Loucy (cell line): ENCODE data around the gene SLC20A1.

Experiments used
- H2AFZ ChIP-seq: fragments of 200-600 bp; sonication (generic); 2 replicates; pipeline ENCODE4 v1.6.0; 2016; ENCODE audit warnings: antibody characterized with exemption, mild to moderate bottlenecking, low read length, moderate library complexity
- H3F3A ChIP-seq: fragments of 200-600 bp; 2 replicates; pipeline ENCODE4 v1.6.0; 2016; ENCODE audit warnings: antibody characterized with exemption, low read depth, mild to moderate bottlenecking
- H3K27me3 ChIP-seq: fragments of 200-600 bp; sonication (generic); 2 replicates; pipeline ENCODE4 v1.6.1; 2014; ENCODE audit warnings: low read length, mild to moderate bottlenecking; ENCODE audit not compliant: insufficient read depth, poor library complexity, severe bottlenecking
- H3K36me3 ChIP-seq: fragments of 200-600 bp; sonication (generic); 2 replicates; pipeline ENCODE4 v1.6.1; 2016; ENCODE audit warnings: low read length; ENCODE audit not compliant: insufficient read depth
- H3K4me1 ChIP-seq: fragments of 200-600 bp; sonication (generic); 2 replicates; pipeline ENCODE4 v1.5.1; 2014; ENCODE audit warnings: low read length, mild to moderate bottlenecking; ENCODE audit not compliant: insufficient read depth, poor library complexity, severe bottlenecking
- H3K4me2 ChIP-seq: fragments of 200-600 bp; sonication (generic); 2 replicates; pipeline ENCODE4 v1.6.0; 2014; ENCODE audit warnings: antibody characterized with exemption, low read length, low read depth, mild to moderate bottlenecking; ENCODE audit not compliant: poor library complexity, severe bottlenecking
- H3K4me3 ChIP-seq: fragments of 200-600 bp; sonication (generic); 2 replicates; pipeline ENCODE4 v1.5.1; 2014; ENCODE audit warnings: low read length, mild to moderate bottlenecking, mixed read lengths; ENCODE audit not compliant: poor library complexity, severe bottlenecking
- H3K79me2 ChIP-seq: fragments of 200-600 bp; sonication (generic); 2 replicates; pipeline ENCODE4 v1.6.1; 2014; ENCODE audit warnings: low read length; ENCODE audit not compliant: insufficient read depth
- H3K9ac ChIP-seq: fragments of 200-600 bp; sonication (generic); 2 replicates; pipeline ENCODE4 v1.6.0; 2014; ENCODE audit warnings: mild to moderate bottlenecking, low read depth, low read length, moderate library complexity; ENCODE audit not compliant: poor library complexity, severe bottlenecking
- H3K9me2 ChIP-seq: fragments of 200-600 bp; sonication (generic); replicated peaks from 2 replicates; pipeline ENCODE4 v1.6.1; 2016; ENCODE audit warnings: low read depth, low read length, mixed read lengths
- H3K9me3 ChIP-seq: fragments of 200-600 bp; sonication (generic); 2 replicates; pipeline ENCODE4 v1.6.1; 2014; ENCODE audit warnings: mild to moderate bottlenecking, antibody characterized with exemption, low read length, low read depth; ENCODE audit not compliant: insufficient read depth
- H4K20me1 ChIP-seq: fragments of 200-600 bp; sonication (generic); 2 replicates; pipeline ENCODE4 v1.6.0; 2014; ENCODE audit warnings: antibody characterized with exemption, low read length, mild to moderate bottlenecking; ENCODE audit not compliant: insufficient read depth, poor library complexity, severe bottlenecking
- EZH2phosphoT487 ChIP-seq: fragments of 200-600 bp; IDR thresholded peaks from 2 replicates; pipeline ENCODE4 v1.6.1; 2018; ENCODE audit warnings: antibody characterized with exemption, mild to moderate bottlenecking, moderate library complexity, borderline replicate concordance
- TF ChIP-seq, protein P1 (sequence below): fragments of 200-600 bp; sonication (generic); conservative IDR thresholded peaks from 2 replicates; pipeline ENCODE4 v1.5.1; 2014; ENCODE audit warnings: mild to moderate bottlenecking, antibody characterized with exemption, low read length

The SLC20A1 gene

DNA sequence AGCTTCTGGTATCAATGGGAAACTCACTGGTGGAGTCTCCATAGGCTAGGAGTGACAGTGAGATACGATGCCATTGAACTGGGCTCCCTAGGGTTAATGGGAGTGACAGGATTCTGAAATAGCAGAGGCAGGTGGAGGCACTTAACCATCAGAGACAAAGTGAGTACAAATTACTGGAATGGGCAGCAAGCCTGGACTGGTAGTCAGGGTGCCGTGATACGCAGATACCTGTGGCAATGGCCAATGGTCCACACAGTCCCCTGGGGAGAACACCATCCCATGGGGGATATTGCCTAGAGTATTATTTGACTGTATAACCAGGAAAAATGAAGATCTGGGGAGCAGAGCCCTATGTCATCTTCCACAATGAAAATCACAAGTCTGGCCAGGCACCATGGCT, 44.0 kb upstream of the SLC20A1 start:
- Histone ChIP-seq H3K4me1 (no peaks in the 10 kb centered on the region), H3K9me2 (no peaks in the 10 kb centered on the region), H3K36me3 (no peaks in the 10 kb centered on the region), H3K9ac (no peak overlapping the region), H3K9me3 (no peaks in the 10 kb centered on the region), H3F3A (no peaks in the 10 kb centered on the region), H2AFZ (no peak overlapping the region), H3K27me3 (no peaks in the 10 kb centered on the region), H3K79me2 (no peaks in the 10 kb centered on the region), H4K20me1 (no peaks in the 10 kb centered on the region), H3K4me3 (no peak overlapping the region), H3K4me2 (no peak overlapping the region)
- TF ChIP-seq, protein P1, sequence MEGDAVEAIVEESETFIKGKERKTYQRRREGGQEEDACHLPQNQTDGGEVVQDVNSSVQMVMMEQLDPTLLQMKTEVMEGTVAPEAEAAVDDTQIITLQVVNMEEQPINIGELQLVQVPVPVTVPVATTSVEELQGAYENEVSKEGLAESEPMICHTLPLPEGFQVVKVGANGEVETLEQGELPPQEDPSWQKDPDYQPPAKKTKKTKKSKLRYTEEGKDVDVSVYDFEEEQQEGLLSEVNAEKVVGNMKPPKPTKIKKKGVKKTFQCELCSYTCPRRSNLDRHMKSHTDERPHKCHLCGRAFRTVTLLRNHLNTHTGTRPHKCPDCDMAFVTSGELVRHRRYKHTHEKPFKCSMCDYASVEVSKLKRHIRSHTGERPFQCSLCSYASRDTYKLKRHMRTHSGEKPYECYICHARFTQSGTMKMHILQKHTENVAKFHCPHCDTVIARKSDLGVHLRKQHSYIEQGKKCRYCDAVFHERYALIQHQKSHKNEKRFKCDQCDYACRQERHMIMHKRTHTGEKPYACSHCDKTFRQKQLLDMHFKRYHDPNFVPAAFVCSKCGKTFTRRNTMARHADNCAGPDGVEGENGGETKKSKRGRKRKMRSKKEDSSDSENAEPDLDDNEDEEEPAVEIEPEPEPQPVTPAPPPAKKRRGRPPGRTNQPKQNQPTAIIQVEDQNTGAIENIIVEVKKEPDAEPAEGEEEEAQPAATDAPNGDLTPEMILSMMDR, result no peak

DNA sequence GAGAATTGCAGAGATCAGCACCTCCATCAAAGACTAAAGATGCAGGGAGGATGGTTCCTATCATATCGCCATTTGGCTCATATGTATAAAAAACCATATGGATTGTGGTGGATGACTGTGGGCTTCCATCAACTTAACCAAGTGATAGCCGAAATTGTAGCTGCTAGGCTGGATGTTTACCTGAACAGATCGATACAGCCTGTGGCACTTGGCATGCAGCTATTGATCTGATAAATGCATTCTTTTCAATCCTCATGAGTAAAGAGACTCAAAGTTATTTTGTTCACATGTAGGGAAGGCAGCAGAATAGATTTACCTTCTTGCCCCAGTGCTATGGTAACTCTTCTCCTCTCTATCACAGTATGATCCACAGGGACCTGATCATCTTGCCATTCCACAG, 42.8 kb upstream of the SLC20A1 start:
- no peak overlapping the region for H2AFZ ChIP-seq
- H3K9ac ChIP-seq, result no peak overlapping the region
- TF ChIP-seq EZH2phosphoT487, result no peak
- TF ChIP-seq, protein P1, result no peak
- no peaks in the 10 kb centered on the region for H3K4me1 ChIP-seq
- no peak overlapping the region for H3K4me2 ChIP-seq
- H3K27me3 ChIP-seq, result no peaks in the 10 kb centered on the region
- H3K4me3 ChIP-seq, result no peak overlapping the region
- H3K9me2 ChIP-seq, result no peaks in the 10 kb centered on the region
- no peaks in the 10 kb centered on the region for H3F3A ChIP-seq
- no peaks in the 10 kb centered on the region for H3K79me2 ChIP-seq
- H3K36me3 ChIP-seq, result no peaks in the 10 kb centered on the region
- H4K20me1 ChIP-seq, result no peaks in the 10 kb centered on the region
- no peaks in the 10 kb centered on the region for H3K9me3 ChIP-seq

DNA sequence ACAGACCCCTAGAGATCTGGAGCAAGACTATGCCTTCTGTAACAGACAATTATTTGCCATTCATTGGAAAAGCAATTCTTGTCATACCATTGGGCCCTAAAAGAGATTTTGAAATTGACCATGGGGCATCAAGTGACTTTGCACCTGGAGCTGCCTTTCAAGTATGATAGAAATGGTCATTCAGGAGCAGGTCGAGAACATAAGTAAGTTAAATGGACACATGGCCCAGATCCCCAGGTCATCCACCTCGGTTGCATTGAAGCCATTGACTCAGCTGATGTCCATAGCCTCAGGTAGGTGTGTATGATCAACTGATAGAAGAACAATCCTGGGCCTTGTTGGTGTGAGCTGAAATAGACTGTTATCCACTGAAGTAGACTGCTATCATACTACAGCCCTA, 42.0 kb upstream of the SLC20A1 start:
- H2AFZ ChIP-seq, result no peak overlapping the region

More for the DNA sequence above, 42.0 kb upstream of the SLC20A1 start:
- Histone ChIP-seq H3K36me3 (no peaks in the 10 kb centered on the region), H3K27me3 (no peaks in the 10 kb centered on the region), H3K9me2 (no peaks in the 10 kb centered on the region), H3K9ac (no peak overlapping the region), H3F3A (no peaks in the 10 kb centered on the region), H3K9me3 (no peaks in the 10 kb centered on the region), H3K4me2 (no peak overlapping the region), H4K20me1 (no peaks in the 10 kb centered on the region), H3K4me1 (no peaks in the 10 kb centered on the region), H3K4me3 (no peak overlapping the region), H3K79me2 (no peaks in the 10 kb centered on the region)
- TF ChIP-seq EZH2phosphoT487, result no peak
- TF ChIP-seq, protein P1, result no peak
